HepG2 (cell line): Measurements from ENCODE around the gene TEAD3. TPM values are rescaled to one million over a fixed set of nuclear protein-coding genes. Genes with fewer than 3 reads are reported as not detected.

Experiments
- AKAP8 ChIP-seq: sonication (generic); formaldehyde crosslinking; IDR thresholded peaks from 2 replicates; pipeline ENCODE4 v1.5.1; 2020; ENCODE audit warnings: mild to moderate bottlenecking, missing genetic modification reagents
- FOSL1 ChIP-seq: sonication (generic); formaldehyde crosslinking; IDR thresholded peaks from 2 replicates; pipeline ENCODE4 v1.9.0; 2021; ENCODE audit warnings: missing genetic modification reagents, borderline replicate concordance
- HMGA1 ChIP-seq: sonication (generic); formaldehyde crosslinking; conservative IDR thresholded peaks from 2 replicates; pipeline ENCODE4 v1.4.0; 2020; ENCODE audit warnings: missing genetic modification reagents
- MLLT10 ChIP-seq: sonication (generic); formaldehyde crosslinking; IDR thresholded peaks from 2 replicates; pipeline ENCODE4 v1.4.0; 2020; ENCODE audit warnings: missing genetic modification reagents
- PHB2 ChIP-seq: fragments of 450-650 bp; IDR thresholded peaks from 2 replicates; pipeline ENCODE4 v1.6.1; 2018; ENCODE audit not compliant: partially characterized antibody
- POGZ ChIP-seq: sonication (generic); formaldehyde crosslinking; IDR thresholded peaks from 2 replicates; pipeline ENCODE4 v1.4.0; 2020; ENCODE audit warnings: mild to moderate bottlenecking, missing genetic modification reagents
- SALL2 ChIP-seq: sonication (generic); formaldehyde crosslinking; IDR thresholded peaks from 2 replicates; pipeline ENCODE4 v1.8.1; 2023; ENCODE audit warnings: mild to moderate bottlenecking, missing genetic modification reagents, inconsistent platforms
- SMC3 ChIP-seq: IDR thresholded peaks from 2 replicates; pipeline ENCODE4 v1.6.1; 2011; ENCODE audit warnings: low read length, improper control_type of control experiment
- SRF ChIP-seq: IDR thresholded peaks from 2 replicates; pipeline ENCODE4 v1.6.1; 2011; ENCODE audit warnings: mild to moderate bottlenecking, low read depth, low read length, moderate library complexity
- TMF1 ChIP-seq: sonication (generic); formaldehyde crosslinking; IDR thresholded peaks from 2 replicates; pipeline ENCODE4 v1.8.1; 2022; ENCODE audit warnings: low read depth, missing genetic modification reagents
- YEATS4 ChIP-seq: sonication (generic); formaldehyde crosslinking; IDR thresholded peaks from 2 replicates; pipeline ENCODE4 v1.4.0; 2020; ENCODE audit warnings: missing genetic modification reagents, borderline replicate concordance
- ZNF17 ChIP-seq: sonication (generic); formaldehyde crosslinking; IDR thresholded peaks from 2 replicates; pipeline ENCODE4 v1.5.0; 2020; ENCODE audit warnings: mild to moderate bottlenecking, missing genetic modification reagents
- ZNF224 ChIP-seq: sonication (generic); formaldehyde crosslinking; IDR thresholded peaks from 2 replicates; pipeline ENCODE4 v1.5.0; 2020; ENCODE audit warnings: mild to moderate bottlenecking, missing genetic modification reagents
- ZNF816 ChIP-seq: sonication (generic); formaldehyde crosslinking; IDR thresholded peaks from 2 replicates; pipeline ENCODE4 v1.8.0; 2022; ENCODE audit warnings: missing genetic modification reagents, mild to moderate bottlenecking, borderline replicate concordance
- ZSCAN30 ChIP-seq: sonication (generic); formaldehyde crosslinking; IDR thresholded peaks from 2 replicates; pipeline ENCODE4 v1.5.0; 2020; ENCODE audit warnings: mild to moderate bottlenecking, missing genetic modification reagents
- polyA plus RNA-seq, 8 experiments: library from polyadenylated mRNA; depleted of rRNA in 3 of 8; stranded (reverse) in 7 of 8; unstranded in 1 of 8; fragments of >200 nt; fragmentation: Illumina TruSeq in 4 of 8; extraction: Trizol in 4 of 8; gene quantifications; 2 replicates each; pipeline versions ENCODE4 v1.2.1 to v1.2.3, GENCODE V29; 2011 to 2016; ENCODE audit warnings: low read depth in 4 of 8, missing spikeins in 1 of 8, mixed read lengths in 1 of 8; ENCODE audit not compliant: insufficient read depth in 1 of 8
- total RNA-seq, 5 experiments: library from RNA; depleted of rRNA; stranded (reverse); fragments of >200 nt; fragmentation: Illumina TruSeq; extraction: Trizol; gene quantifications; 2 replicates each; pipeline ENCODE4 v1.2.3, GENCODE V29; 2016; ENCODE audit warnings: low read depth in 1 of 5
- TF ChIP-seq, protein P1 (sequence below): sonication (generic); formaldehyde crosslinking; IDR thresholded peaks from 2 replicates; pipeline ENCODE4 v1.8.1; 2023; ENCODE audit warnings: missing genetic modification reagents, inconsistent platforms, borderline replicate concordance
- TF ChIP-seq, protein P2 (sequence below): sonication (generic); formaldehyde crosslinking; IDR thresholded peaks from 2 replicates; pipeline ENCODE4 v1.5.0; 2020; ENCODE audit warnings: missing genetic modification reagents
- TF ChIP-seq, protein P3 (sequence below), 2 experiments: sonication (generic) in 1 of 2; formaldehyde crosslinking in 1 of 2; IDR thresholded peaks; 2 replicates each; pipeline versions ENCODE4 v1.6.1 to v1.9.0; 2014 to 2022; ENCODE audit warnings: antibody characterized with exemption in 1 of 2, borderline replicate concordance in 1 of 2, inconsistent platforms in 1 of 2, low read depth in 1 of 2, missing genetic modification reagents in 1 of 2
- TF ChIP-seq, protein P4 (sequence below): sonication (generic); formaldehyde crosslinking; IDR thresholded peaks from 2 replicates; pipeline ENCODE4 v1.9.0; 2022; ENCODE audit warnings: low read depth, missing genetic modification reagents

TEAD3 gene
- total and polyA plus RNA-seq, 2 of the 13 experiments (the other 11 are each of a cell fraction or from before 2014, with no cell fraction given) = 15.1 to 16.5 TPM

DNA sequence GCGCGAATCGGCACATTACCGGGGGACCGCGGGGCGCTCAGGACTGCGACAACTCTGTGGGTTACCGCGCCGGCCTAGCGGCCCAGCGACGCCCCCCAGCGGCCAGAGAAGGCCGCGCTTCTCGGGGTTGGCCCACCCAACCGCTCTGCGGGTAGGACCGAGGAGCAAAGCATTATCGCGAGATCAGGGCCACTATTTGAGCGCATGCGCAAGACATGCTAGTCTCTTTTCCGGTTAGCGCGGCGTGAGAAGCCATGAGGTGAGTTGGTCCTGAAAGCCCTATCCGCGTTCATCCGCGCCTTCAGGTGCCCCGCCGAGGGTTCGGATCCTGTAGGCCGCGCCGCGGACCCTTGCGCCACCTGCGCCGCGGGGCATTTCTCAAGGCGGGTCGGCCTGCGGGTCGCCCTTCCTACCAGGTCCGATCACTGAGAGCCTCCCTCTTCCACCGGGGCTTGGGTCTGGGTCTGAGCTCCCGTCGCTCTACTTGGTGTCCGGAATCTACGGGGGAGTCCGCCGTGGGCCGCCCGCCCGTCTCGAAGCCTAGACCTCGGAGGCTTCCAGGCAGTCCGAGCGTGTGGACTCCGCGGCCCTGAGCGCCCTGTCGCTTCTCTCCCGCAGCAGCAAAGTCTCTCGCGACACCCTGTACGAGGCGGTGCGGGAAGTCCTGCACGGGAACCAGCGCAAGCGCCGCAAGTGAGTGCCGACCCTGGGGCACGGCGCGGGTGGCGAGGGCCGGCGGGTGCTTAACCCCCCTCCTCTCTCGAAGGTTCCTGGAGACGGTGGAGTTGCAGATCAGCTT is 28.5 kb downstream of the TEAD3 start, which contains the start of gene RPL10A (continued):
- TF ChIP-seq, protein P1, sequence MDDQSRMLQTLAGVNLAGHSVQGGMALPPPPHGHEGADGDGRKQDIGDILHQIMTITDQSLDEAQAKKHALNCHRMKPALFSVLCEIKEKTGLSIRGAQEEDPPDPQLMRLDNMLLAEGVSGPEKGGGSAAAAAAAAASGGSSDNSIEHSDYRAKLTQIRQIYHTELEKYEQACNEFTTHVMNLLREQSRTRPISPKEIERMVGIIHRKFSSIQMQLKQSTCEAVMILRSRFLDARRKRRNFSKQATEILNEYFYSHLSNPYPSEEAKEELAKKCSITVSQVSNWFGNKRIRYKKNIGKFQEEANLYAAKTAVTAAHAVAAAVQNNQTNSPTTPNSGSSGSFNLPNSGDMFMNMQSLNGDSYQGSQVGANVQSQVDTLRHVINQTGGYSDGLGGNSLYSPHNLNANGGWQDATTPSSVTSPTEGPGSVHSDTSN (CRISPR knock-in tag) = peak; percentile 58; the same call in 1 of the 2 replicates
- TF ChIP-seq AKAP8 (CRISPR knock-in tag) (peak; percentile 36; the same call in 1 of the 2 replicates), SRF (0 out of 2 replicates have a peak, but pooled peaks have one; percentile 35), TMF1 (CRISPR knock-in tag) (peak; percentile 95), POGZ (CRISPR knock-in tag) (peak; percentile 96), ZSCAN30 (CRISPR knock-in tag) (peak; percentile 55; the same call in 1 of the 2 replicates), SALL2 (peak; percentile 97), SMC3 (peak; percentile 35; the same call in 1 of the 2 replicates), ZNF17 (CRISPR knock-in tag) (peak; percentile 82; the same call in 1 of the 2 replicates), ZNF224 (CRISPR knock-in tag) (peak; percentile 99), FOSL1 (CRISPR knock-in tag) (0 out of 2 replicates have a peak, but pooled peaks have one; percentile 25), HMGA1 (CRISPR knock-in tag) (no peak), ZNF816 (CRISPR knock-in tag) (peak; percentile 53; the same call in 1 of the 2 replicates), MLLT10 (CRISPR knock-in tag) (no peak), YEATS4 (peak; percentile 99), PHB2 (no peak)
- TF ChIP-seq, protein P2, sequence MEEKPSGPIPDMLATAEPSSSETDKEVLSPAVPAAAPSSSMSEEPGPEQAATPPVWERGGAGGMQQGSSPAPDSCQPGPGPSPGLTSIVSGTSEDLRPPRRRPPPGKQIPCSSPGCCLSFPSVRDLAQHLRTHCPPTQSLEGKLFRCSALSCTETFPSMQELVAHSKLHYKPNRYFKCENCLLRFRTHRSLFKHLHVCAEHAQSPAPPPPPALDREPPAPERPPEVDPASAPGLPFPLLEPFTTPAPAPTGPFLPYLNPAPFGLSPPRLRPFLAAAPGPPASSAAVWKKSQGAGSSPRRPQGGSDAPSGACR (CRISPR knock-in tag) = peak; percentile 100
- TF ChIP-seq, protein P3, sequence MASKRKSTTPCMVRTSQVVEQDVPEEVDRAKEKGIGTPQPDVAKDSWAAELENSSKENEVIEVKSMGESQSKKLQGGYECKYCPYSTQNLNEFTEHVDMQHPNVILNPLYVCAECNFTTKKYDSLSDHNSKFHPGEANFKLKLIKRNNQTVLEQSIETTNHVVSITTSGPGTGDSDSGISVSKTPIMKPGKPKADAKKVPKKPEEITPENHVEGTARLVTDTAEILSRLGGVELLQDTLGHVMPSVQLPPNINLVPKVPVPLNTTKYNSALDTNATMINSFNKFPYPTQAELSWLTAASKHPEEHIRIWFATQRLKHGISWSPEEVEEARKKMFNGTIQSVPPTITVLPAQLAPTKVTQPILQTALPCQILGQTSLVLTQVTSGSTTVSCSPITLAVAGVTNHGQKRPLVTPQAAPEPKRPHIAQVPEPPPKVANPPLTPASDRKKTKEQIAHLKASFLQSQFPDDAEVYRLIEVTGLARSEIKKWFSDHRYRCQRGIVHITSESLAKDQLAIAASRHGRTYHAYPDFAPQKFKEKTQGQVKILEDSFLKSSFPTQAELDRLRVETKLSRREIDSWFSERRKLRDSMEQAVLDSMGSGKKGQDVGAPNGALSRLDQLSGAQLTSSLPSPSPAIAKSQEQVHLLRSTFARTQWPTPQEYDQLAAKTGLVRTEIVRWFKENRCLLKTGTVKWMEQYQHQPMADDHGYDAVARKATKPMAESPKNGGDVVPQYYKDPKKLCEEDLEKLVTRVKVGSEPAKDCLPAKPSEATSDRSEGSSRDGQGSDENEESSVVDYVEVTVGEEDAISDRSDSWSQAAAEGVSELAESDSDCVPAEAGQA (IDR thresholded peaks at IDR 0.05; ENCODE audit: low read depth) = peak; percentile 71
- TF ChIP-seq, protein P3 (CRISPR knock-in tag; IDR thresholded peaks at IDR 0.05; ENCODE audit: borderline replicate concordance) = no peak
- TF ChIP-seq, protein P4, sequence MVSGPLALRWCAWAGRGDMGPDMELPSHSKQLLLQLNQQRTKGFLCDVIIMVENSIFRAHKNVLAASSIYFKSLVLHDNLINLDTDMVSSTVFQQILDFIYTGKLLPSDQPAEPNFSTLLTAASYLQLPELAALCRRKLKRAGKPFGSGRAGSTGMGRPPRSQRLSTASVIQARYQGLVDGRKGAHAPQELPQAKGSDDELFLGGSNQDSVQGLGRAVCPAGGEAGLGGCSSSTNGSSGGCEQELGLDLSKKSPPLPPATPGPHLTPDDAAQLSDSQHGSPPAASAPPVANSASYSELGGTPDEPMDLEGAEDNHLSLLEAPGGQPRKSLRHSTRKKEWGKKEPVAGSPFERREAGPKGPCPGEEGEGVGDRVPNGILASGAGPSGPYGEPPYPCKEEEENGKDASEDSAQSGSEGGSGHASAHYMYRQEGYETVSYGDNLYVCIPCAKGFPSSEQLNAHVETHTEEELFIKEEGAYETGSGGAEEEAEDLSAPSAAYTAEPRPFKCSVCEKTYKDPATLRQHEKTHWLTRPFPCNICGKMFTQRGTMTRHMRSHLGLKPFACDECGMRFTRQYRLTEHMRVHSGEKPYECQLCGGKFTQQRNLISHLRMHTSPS = peak; percentile 66
